Activated naive CD8-positive, alpha-beta T cell treated with anti-CD3 and anti-CD28 coated beads for 36 hours (primary cell): ENCODE results near the gene PLA2G4A. TPM values are rescaled to one million over a fixed set of nuclear protein-coding genes. Genes with fewer than 3 reads are reported as not detected.
"Not testable (repeated sequence)": the region's sequence is repeated elsewhere in the genome, so short reads cannot be mapped to it uniquely, and the experiment has no call there.

Experiments
- DNase-seq: peaks from one replicate; pipeline ENCODE4 v3.0.0; 2021
- H3K27ac Mint-ChIP-seq: one replicate; pipeline ENCODE4 v1.8.0; 2022; ENCODE audit warnings: mild to moderate bottlenecking, moderate library complexity, mixed read lengths
- H3K27me3 Mint-ChIP-seq: one replicate; pipeline ENCODE4 v1.8.0; 2022; ENCODE audit warnings: mild to moderate bottlenecking, mixed read lengths
- H3K36me3 Mint-ChIP-seq: one replicate; pipeline ENCODE4 v1.8.0; 2021; ENCODE audit warnings: mild to moderate bottlenecking, mixed read lengths
- H3K4me1 Mint-ChIP-seq: one replicate; pipeline ENCODE4 v1.8.0; 2021; ENCODE audit warnings: mixed read lengths
- H3K4me3 Mint-ChIP-seq: one replicate; pipeline ENCODE4 v1.8.0; 2022; ENCODE audit warnings: mild to moderate bottlenecking, moderate library complexity, mixed read lengths
- H3K9me3 Mint-ChIP-seq: one replicate; pipeline ENCODE4 v1.8.0; 2022; ENCODE audit warnings: mixed read lengths
- total RNA-seq, 2 experiments: library from RNA; stranded (reverse); gene quantifications; one replicate each; pipeline ENCODE4 v1.2.3, GENCODE V29; 2021

PLA2G4A gene
- total RNA-seq, 2 experiments from 2014 or later: 0.37 to 0.48 TPM

DNA sequence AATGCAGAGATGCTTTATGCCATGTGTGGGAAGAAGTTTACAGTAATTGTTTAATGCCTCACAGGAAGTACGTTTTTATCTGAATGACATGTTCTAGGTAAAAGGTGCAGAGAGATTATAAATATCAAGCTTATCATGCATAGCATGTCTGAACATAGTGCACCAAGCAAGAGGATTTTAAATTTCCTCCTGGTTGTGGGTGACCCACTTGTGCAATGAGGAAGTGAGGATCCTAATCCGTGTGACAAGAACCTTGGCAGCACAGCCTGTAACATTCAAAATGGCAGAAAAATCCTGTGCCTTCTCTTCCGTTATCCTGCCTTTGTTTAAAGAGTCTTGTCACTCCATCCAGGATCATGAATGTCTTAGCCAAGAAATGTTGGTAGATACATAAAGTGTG is 75.6 kb downstream of the PLA2G4A start:
- Mint-ChIP-seq H3K27me3 (peaks cover 6% of the 10 kb centered on the region), H3K4me1 (no peaks in the 10 kb centered on the region), H3K36me3 (no peaks in the 10 kb centered on the region), H3K4me3 (no peak overlapping the region), H3K9me3 (no peaks in the 10 kb centered on the region), H3K27ac (no peak overlapping the region)
- DNase-seq: no peak

DNA sequence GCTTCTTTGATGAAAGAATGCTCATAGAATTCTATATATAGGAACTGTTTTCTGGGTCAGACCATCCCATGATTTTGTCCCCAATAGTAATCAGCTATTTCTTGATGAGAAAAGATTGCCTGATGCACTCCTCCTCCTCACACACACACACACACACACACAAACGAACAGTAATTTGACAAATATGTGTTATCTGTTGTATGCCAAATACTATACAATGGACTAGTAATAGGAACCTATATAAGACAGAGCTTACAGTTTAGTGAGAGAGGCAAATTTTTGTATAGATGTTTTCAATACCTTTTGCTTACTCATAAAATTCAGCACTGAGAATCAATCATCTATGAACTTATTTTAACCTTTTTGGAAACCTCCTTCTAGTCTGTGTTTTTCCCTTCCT is 76.8 kb downstream of the PLA2G4A start:
- Mint-ChIP-seq H3K4me1 (no peaks in the 10 kb centered on the region), H3K27ac (no peak overlapping the region), H3K36me3 (no peaks in the 10 kb centered on the region), H3K9me3 (no peaks in the 10 kb centered on the region), H3K4me3 (no peak overlapping the region), H3K27me3 (peaks cover 6% of the 10 kb centered on the region)
- DNase-seq: no peak

DNA sequence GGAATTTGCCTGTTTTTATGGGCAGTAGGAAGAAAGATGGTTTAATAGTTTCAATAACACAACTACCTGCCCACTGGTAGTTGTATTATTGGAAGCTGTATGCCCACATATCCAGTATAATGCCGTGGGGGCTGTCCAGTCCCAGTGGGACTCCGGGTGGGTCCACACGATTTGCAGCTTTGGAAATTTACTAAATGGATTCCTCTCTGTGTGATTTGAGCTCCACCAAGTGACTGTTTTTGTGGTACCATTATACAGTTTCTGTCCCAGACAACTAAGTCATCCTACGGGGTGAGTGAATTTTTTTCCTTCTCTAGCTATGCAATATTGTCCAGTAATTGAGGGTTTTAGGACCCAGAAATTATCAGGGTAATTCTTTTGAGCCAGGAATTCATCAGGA is 86.8 kb downstream of the PLA2G4A start:
- H3K4me1 Mint-ChIP-seq: no peaks in the 10 kb centered on the region
- H3K27me3 Mint-ChIP-seq: no peaks in the 10 kb centered on the region
- H3K27ac Mint-ChIP-seq: no peak overlapping the region
- no peak overlapping the region for H3K4me3 Mint-ChIP-seq
- H3K9me3 Mint-ChIP-seq: no peaks in the 10 kb centered on the region
- DNase-seq: no peak
- no peaks in the 10 kb centered on the region for H3K36me3 Mint-ChIP-seq

DNA sequence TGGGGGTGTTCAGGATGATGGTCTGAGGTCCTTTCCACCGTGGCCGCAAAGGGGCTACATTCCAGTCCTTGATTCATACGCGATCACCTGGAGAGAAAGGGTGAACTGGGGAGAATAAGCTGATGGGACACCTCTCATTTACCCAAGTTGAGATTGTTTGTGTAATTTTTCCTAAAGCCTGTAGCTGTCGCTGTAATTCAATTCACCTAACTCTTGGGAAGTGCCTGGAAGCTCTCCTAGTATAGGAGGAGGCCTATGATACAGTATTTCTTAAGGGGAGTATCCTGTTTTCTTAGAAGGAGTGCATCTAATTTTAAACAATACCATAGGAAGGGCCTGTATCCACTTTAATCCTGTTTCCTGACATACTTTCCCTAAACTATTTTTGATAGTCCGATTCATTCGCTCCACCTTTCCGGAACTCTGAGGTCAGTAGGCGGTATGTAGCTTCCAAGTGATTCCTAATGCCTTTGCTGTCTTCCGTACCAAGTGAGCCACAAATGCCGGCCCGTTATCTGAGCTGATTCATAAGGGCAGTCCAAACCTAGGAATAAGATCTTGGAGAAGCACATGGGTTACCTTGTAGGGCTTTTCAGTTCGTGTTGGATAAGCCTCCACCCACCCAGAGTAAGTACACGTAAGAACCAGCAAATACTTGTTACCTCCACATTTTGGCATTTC is 88.5 kb downstream of the PLA2G4A start:
- not testable (repeated sequence) for DNase-seq, H3K27me3 Mint-ChIP-seq, H3K9me3 Mint-ChIP-seq, H3K4me3 Mint-ChIP-seq, H3K4me1 Mint-ChIP-seq, H3K27ac Mint-ChIP-seq, H3K36me3 Mint-ChIP-seq

DNA sequence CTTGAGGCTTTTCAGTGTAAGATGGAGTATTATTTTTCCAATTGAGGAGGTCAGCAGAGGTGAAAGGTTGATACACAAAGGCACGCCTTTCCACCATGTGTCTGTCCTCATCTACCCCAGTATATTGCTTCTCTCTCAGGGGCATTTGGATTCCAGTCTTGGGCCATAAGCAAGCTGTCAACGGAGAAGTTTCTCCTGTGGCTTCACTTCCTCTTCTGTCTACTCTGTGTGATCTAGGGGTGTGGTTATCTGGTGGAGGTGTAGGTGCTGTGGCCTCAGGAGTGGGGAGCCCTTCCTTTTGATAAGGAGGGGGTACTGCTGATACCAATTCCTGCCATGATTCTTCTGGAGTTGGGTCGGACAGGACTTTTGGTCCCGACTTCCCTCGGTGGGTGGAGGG is 92.6 kb downstream of the PLA2G4A start:
- not testable (repeated sequence) for H3K36me3 Mint-ChIP-seq, H3K4me1 Mint-ChIP-seq, H3K27ac Mint-ChIP-seq, H3K27me3 Mint-ChIP-seq, H3K4me3 Mint-ChIP-seq, DNase-seq, H3K9me3 Mint-ChIP-seq

DNA sequence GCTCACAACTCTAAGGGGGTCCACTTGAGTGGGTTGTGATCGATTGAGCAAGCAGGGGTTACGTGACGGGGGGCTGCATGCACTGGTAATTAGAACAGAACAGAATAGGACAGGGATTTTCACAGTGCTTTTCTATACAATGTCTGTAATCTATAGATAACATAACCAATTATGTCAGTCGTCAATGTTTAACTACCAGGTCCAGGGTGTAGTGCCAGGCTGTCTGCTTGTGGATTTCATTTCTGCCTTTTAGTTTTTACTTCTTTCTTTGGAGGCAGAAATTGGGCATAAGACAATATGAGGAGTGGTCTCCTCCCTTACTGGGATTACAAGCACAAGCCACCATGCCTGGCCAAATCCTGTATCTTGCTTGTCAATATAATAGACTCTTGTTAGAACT is 94.1 kb downstream of the PLA2G4A start:
- H3K27ac Mint-ChIP-seq, H3K4me3 Mint-ChIP-seq, H3K9me3 Mint-ChIP-seq, DNase-seq, H3K4me1 Mint-ChIP-seq, H3K36me3 Mint-ChIP-seq, H3K27me3 Mint-ChIP-seq: not testable (repeated sequence)

DNA sequence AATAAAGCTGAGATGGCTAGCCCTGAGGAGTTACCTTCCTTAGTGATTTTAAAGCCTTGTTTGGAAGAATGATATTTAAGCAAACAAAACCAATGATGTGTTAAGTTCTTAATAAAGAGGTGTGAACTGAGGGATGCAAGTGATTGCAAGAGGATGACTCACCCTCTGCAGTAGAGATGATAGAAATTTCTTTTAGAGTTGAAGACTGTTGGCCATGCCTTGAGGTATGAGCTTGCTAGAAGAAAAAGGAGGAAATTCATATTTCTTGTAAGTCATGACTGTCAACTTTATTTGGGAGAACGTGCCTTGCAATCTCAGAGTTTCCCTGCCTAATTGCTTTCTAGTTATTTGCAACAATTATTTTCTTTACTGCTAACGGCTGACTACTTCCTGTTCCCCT is 94.7 kb downstream of the PLA2G4A start:
- no peaks in the 10 kb centered on the region for H3K36me3 Mint-ChIP-seq
- H3K4me3 Mint-ChIP-seq: no peak overlapping the region

DNA sequence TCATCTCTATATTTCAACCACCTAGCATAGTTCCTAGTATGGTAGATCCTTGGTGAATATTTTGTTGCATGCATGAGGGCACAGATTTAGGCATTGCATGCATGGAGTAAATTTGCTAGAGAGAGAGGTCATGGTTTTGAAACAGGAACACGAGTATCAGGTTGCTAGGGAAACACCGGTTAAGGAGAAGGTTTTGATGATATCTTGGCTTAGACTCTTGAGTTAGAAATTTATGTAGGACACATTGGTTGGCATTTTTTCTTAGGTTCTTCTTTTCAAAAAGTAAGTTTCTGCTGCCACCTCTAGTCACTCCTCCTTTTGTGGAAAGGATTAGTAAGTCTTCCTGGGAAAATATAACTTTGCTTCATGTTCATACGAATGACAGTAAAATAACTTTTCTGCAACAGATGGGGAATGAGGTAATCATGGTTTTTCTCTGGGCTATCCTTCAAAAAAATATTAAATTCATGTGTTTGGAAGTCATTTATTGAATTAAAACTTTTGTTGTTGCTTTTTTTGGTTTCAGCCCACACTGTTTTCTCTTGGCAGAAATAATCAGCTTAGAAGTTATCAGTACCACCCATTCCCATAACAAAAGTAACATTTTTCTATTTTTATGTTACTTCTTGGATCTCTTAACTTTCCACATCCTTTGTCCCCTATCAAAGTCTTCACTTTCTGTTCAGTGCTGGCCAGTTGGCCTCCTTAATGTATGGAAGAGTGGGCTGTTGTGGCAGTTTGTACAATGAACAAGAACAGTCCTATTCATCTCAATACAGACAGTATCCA is 97.3 kb downstream of the PLA2G4A start:
- Mint-ChIP-seq H3K9me3 (peaks cover 2% of the 10 kb centered on the region), H3K4me1 (no peaks in the 10 kb centered on the region), H3K27me3 (no peaks in the 10 kb centered on the region), H3K4me3 (no peak overlapping the region), H3K27ac (no peak overlapping the region), H3K36me3 (no peaks in the 10 kb centered on the region)
- no peak for DNase-seq

More for the DNA sequence above, 94.7 kb downstream of the PLA2G4A start:
- Mint-ChIP-seq H3K9me3 (peaks cover 2% of the 10 kb centered on the region), H3K4me1 (no peaks in the 10 kb centered on the region), H3K27ac (no peak overlapping the region), H3K27me3 (no peaks in the 10 kb centered on the region)
- DNase-seq: no peak

DNA sequence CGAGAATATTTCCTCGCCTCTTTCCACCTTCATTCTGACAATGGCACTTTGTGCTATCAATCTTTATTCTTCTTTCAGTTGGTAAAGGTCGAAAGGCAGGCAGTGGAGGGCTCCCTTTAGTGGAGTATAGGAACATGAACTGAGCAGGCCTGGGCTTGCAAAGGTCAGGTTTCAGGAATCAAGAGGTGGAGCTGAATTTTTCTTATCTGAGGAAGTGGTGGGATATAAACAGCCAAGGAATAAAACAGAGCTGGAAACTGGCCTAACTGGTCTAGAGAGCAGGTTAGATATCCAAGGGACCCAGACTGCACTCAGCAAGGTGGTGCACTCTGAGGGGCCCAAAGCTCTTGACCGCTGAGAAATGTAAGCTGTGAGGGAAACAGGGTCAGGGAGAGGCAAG is 99.1 kb downstream of the PLA2G4A start:
- H3K4me1 Mint-ChIP-seq: no peaks in the 10 kb centered on the region
- H3K36me3 Mint-ChIP-seq: no peaks in the 10 kb centered on the region
- no peak overlapping the region for H3K4me3 Mint-ChIP-seq
- no peaks in the 10 kb centered on the region for H3K9me3 Mint-ChIP-seq
- H3K27ac Mint-ChIP-seq: no peak overlapping the region
- no peaks in the 10 kb centered on the region for H3K27me3 Mint-ChIP-seq
- no peak for DNase-seq

DNA sequence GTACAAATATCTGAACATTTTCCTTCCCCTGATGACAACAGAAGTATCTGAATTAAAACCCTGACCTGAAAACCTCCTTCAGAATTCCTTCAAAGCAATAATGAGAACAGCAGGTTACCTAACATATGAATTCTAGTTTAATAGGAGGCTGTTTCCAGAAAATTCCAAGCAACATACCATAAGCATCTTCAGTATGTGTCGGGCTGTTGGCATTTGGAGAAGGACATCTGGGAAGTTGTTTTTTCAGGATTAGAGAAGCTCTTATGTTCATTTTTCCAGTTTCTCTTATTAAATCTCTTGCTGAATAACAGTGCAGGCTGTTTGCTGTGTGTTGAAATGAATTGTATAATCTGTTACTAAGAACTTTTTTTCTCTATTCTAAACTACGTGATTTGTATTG is 101.5 kb downstream of the PLA2G4A start:
- Mint-ChIP-seq H3K4me1 (no peaks in the 10 kb centered on the region), H3K4me3 (no peak overlapping the region), H3K27ac (no peak overlapping the region), H3K27me3 (peaks cover 7% of the 10 kb centered on the region), H3K36me3 (no peaks in the 10 kb centered on the region), H3K9me3 (no peaks in the 10 kb centered on the region)
- DNase-seq: no peak

DNA sequence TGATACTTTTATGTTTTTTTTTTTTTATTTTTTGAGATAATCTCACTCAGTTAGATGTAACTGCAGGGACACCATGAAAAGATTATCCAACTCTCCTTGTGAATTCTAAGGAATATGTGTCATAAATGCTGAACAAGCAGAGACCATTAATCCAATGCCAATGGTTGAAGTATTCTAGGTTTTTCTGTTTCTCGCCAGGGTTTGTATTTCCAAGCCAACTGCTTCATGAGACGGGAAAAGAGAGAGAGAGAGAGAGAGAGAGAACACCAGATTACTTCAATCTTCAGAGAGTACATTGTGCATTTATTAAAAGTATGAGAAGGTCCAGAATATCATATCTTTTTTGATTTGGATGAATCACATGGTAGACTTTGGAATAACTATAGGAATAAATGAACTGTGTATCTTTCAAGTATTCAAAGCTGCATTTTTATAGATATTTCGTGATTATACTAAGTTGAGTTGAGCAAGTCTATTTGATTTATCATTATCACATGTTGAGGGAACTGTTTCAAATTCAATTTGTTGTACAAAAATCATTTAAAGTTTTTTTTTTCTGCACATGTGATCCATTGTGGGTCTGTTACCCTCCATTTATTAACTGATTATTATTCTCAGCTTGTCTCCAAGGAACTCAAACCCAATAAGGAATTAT is 108.4 kb downstream of the PLA2G4A start:
- no peaks in the 10 kb centered on the region for H3K36me3 Mint-ChIP-seq
- no peaks in the 10 kb centered on the region for H3K4me1 Mint-ChIP-seq
- peaks cover 11% of the 10 kb centered on the region for H3K27me3 Mint-ChIP-seq
- no peak for DNase-seq
- H3K4me3 Mint-ChIP-seq: no peak overlapping the region
- H3K27ac Mint-ChIP-seq: no peak overlapping the region
- no peaks in the 10 kb centered on the region for H3K9me3 Mint-ChIP-seq

DNA sequence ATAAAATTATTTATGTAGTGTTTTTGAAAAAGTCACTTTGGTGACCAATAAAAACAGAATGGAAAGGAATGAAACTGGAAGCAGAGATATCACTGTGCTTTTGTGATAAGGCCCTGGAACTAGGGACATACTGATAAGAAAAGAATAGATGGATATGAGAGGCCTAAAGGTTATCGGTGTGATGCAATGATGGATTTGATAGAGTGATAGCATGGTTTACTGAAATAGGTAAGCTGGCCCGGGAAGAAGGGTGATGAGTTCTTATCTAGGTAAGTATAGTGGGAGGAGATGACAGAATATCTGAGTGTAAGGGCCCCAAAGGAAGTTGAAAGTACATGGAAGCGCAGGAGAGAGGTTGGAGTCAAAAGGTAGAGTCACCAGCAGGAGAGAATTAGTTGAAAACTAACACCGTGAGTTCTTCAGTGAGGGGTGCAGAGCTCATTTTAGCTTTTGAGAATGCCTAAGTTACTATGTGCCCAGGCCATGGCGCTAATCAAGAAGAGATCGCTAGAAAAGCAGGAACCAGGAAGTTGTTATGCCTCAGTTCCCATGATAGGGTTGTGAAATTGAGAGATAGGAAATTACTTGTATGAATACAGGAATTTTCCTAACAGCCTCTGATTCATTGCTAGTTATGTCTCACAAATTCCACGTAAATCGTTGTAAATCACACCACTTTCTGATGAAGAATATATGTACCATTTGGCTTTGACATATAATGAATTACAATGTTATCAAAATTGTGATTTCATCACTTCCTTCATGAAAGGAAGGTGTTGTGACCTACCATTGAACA is 115.3 kb downstream of the PLA2G4A start:
- no peaks in the 10 kb centered on the region for H3K9me3 Mint-ChIP-seq

DNA sequence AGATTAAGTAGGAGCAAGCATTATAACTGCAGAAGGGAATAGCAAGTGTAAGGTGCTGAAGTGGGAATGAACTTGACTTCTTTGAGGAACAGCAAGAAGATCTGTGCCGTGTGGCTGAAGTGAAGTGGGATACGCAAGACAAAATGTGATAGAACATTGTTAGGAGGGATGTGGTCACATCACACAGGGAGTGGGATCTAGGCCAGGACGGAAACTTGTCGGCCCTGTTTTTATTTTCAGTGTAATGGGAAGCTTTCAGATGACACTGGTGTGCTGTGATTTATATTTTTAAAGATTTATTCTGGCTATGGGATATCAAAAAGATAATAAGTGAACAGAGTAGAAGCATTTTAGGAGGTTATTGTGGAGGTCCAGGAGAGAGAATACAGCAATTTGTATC is 116.4 kb downstream of the PLA2G4A start:
- peaks cover 4% of the 10 kb centered on the region for H3K27me3 Mint-ChIP-seq
- H3K36me3 Mint-ChIP-seq: no peaks in the 10 kb centered on the region
- H3K9me3 Mint-ChIP-seq: no peaks in the 10 kb centered on the region
- DNase-seq: no peak
- H3K27ac Mint-ChIP-seq: no peak overlapping the region
- peaks cover 2% of the 10 kb centered on the region for H3K4me1 Mint-ChIP-seq
- H3K4me3 Mint-ChIP-seq: no peak overlapping the region

More for the DNA sequence above, 115.3 kb downstream of the PLA2G4A start:
- peaks cover 2% of the 10 kb centered on the region for H3K27me3 Mint-ChIP-seq
- H3K4me3 Mint-ChIP-seq: no peak overlapping the region
- H3K36me3 Mint-ChIP-seq: no peaks in the 10 kb centered on the region
- no peak for DNase-seq
- H3K4me1 Mint-ChIP-seq: peaks cover 1% of the 10 kb centered on the region
- no peak overlapping the region for H3K27ac Mint-ChIP-seq

DNA sequence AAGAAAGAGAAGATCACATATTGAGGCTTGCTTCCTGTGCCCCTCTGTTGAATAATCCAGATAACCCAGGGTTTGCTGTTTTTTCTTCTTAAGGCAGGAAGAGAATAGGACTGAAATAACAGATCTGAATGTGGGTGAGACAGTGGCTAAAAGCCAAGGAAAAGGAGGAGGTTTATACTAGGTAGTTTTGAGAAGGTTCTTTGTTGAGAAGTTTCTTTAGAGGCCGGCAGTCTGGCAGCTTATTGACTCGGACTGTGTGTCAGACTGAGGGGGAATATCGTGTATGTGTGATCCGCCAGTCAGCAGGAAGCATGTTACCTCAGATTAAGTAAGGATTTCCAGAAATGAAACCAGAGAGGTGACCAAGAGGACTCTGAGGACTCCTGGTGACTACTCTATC is 119.8 kb downstream of the PLA2G4A start:
- H3K27me3 Mint-ChIP-seq: peaks cover 4% of the 10 kb centered on the region
- no peak overlapping the region for H3K27ac Mint-ChIP-seq
- no peak overlapping the region for H3K4me3 Mint-ChIP-seq
- no peaks in the 10 kb centered on the region for H3K9me3 Mint-ChIP-seq
- H3K36me3 Mint-ChIP-seq: no peaks in the 10 kb centered on the region
- peaks cover 2% of the 10 kb centered on the region for H3K4me1 Mint-ChIP-seq
- DNase-seq: no peak

DNA sequence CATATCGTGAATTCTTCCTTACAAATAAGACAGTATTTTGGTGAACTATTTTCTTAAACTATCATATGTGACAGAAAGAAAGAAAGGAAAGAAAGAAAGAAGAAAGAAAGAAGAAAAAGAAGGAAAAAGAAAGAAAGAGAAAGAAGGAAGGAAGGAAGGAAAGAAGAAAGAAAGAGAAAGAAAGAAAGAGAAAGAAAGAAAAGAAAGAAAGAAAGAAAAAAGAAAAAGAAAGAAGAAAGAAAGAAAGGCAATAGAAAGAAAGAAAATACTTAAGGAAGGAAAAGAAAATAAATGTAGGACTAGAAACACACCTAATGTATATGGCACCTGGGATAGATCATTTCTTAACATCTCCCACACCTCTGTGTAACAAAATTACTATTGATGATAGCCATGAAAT is 120.4 kb downstream of the PLA2G4A start:
- DNase-seq: no peak
- peaks cover 4% of the 10 kb centered on the region for H3K27me3 Mint-ChIP-seq
- H3K4me3 Mint-ChIP-seq: no peak overlapping the region

More for the DNA sequence above, 120.4 kb downstream of the PLA2G4A start:
- no peak overlapping the region for H3K27ac Mint-ChIP-seq
- H3K9me3 Mint-ChIP-seq: no peaks in the 10 kb centered on the region
- H3K4me1 Mint-ChIP-seq: peaks cover 2% of the 10 kb centered on the region
- H3K36me3 Mint-ChIP-seq: no peaks in the 10 kb centered on the region
